HG03442 (cell line): Measurements from ENCODE around the gene OR10V1.
"Not testable (repeated sequence)": the region's sequence is repeated elsewhere in the genome, so short reads cannot be mapped to it uniquely, and the experiment has no call there.

Experiments
- ATAC-seq: cut with Tn5 transposase; IDR thresholded peaks from one replicate; pipeline ENCODE4 v1.9.1; 2021; ENCODE audit warnings: mild to moderate bottlenecking, moderate library complexity; ENCODE audit not compliant: unreplicated experiment

OR10V1 gene

GRCh38 chr11:59710136-59710847 is 3.4 kb downstream of the OR10V1 start:
- no peak for ATAC-seq

DNA sequence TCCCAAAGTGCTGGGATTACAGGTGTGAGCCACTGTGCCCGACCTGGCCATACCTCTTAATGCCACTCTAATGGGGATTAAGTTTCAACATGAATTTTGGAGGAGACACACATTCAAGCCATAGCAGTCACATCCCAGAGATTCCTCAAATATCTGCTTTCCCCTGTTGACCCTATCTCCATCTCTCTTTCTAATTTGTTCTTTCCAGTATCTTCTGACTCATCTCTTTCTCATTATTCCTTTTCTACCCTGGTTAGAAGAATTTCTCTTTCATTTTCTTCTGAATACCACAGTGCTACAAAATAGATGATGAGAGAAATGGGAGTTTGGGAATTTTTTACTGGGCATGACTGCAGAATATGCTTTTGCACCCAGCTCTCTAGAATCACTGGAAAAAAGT is 5.1 kb downstream of the OR10V1 start:
- ATAC-seq = no peak

DNA sequence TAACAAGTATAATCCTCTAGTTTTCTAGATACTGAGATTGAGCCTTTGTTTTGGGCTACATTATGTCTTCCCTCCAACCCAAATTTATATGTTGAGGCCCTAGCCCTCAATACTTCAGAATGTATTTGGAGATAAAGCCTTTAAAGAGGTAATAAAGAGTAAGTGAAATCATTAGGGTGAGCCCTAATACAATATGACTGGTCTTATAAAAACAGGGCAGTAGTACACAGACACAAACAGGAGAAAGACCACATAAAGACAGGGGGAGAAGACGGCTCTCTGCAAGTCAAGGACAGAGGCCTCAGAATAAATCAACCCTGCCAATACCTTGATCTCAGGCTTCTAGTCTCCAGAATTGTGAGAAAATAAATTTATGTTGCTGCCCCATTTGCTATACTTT is 6.3 kb downstream of the OR10V1 start:
- no peak for ATAC-seq

DNA sequence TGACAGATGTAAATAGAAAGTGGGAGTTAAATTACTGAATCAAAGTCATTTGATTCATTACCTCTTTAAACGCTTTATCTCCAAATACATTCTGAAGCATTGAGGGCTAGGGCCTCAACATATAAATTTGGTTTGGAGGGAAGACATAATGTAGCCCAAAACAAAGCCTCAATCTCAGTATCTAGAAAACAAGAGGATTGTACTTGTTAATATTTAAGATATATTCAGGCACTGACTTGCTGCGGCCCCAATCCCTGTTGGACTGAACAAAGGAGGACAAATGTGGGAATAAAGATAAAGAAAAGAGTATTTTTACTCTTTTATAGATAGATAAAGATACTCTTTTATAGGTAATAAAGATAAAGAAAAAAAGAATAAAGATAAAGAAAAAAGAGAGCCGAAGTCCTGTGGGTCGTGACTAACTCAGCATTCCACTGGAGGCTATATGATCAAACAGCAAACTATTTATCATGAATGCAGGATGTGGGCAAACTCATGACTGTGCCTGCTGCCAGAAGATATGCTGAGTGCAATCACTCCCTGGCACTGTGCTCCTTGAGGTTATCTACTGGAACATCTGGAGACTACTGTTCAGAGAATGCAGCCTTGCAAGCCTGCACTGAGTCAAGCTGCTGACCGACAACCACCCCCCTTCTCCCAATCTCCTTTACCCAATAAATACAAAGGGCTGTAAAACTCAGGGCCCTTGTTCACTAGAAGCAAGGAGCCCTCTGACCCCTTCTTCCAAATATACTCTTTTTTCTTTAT is 6.9 kb downstream of the OR10V1 start:
- ATAC-seq = no peak

DNA sequence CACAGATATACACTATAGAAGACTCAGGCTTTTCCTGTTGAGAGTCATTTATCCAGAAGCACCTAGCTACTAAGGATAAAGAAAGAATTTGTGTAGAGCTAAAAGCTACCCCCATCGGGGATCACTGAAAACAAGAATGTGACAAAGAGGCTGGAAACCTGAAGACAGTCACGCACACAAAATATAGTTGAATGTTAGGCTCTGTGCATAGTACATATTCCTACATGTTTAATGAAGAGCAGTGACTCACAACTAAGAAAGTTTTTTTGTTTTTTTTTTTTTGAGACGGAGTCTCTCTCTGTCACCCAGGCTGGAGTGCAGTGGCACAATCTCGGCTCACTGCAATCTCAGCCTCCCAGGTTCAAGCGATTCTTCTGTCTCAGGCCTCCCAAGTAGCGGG is 8.4 kb downstream of the OR10V1 start:
- ATAC-seq = no peak

DNA sequence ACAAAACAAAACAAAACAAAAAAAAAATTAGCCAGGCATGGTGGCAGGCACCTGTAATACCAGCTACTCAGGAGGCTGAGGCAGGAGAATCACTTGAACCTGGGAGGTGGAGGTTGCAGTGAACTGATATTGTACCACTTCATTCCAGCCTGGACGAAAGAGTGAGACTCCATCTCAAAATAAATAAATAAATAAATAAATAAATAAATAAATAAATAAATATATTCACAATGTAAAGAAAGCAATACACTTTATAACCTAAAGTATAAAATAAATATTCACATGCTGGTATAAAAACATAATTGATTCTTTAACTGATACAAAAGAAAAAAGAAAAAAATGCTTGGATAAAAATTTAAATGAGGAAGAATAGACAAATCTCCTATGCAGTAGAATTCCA is 10.1 kb downstream of the OR10V1 start:
- not testable (repeated sequence) for ATAC-seq

DNA sequence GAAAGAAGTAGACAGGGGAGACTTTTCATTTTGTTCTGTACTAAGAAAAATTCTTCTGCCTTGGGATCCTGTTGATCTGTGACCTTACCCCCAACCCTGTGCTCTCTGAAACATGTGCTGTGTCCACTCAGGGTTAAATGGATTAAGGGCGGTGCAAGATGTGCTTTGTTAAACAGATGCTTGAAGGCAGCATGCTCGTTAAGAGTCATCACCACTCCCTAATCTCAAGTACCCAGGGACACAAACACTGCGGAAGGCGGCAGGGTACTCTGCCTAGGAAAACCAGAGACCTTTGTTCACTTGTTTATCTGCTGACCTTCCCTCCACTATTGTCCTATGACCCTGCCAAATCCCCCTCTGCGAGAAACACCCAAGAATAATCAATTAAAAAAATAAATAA is 13.5 kb downstream of the OR10V1 start:
- ATAC-seq = not testable (repeated sequence)

GRCh38 chr11:59698506-59698905 is 15.1 kb downstream of the OR10V1 start:
- no peak for ATAC-seq

DNA sequence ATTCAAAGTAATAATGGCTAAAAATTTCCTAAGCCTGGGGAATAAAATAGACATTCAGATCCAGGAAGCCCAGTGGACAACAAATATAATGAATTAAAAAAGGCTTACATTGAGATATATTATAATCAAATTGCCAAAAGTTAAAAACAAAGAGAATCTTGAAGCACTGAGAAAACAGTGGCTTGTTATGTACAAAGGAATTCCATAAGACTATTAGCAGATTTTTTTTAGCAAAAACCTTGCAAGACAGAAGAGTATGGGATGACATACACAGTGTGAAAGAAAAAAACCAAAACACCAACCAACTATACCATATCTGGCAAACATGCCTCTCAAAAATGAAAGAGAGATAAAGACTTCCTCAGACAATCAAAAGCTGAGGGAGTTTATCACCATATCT is 20.7 kb downstream of the OR10V1 start:
- ATAC-seq = no peak

DNA sequence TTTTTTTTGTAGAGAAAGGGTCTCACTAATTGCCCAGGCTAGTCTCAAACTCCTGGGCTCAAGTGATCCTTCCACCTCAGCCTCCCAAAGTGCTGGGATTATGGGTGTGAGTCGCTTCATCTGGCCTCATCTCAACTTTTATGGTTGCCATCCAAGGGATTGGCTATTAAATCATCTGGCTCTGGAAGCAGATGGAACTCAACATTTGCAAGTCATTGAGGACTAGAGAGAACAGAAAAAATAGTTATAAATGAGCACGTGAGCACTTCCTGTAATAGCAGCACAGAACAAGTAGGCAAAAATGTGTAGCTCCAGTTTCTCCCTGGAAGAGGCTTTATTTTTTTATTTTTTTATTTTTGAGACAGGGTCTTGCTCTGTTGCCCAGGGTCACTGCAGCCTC is 22.5 kb downstream of the OR10V1 start:
- no peak for ATAC-seq

- ATAC-seq = no peak
Observed at GRCh38 chr11:59689015-59689414, 24.6 kb downstream of the OR10V1 start.

GRCh38 chr11:59681260-59681725 is 32.4 kb downstream of the OR10V1 start:
- ATAC-seq = not testable (repeated sequence)

GRCh38 chr11:59680287-59681154 is 33.1 kb downstream of the OR10V1 start:
- peak; percentile 90 for ATAC-seq

GRCh38 chr11:59679347-59679746 is 34.3 kb downstream of the OR10V1 start:
- ATAC-seq = no peak

GRCh38 chr11:59678813-59679165 is 34.9 kb downstream of the OR10V1 start:
- ATAC-seq = no peak

DNA sequence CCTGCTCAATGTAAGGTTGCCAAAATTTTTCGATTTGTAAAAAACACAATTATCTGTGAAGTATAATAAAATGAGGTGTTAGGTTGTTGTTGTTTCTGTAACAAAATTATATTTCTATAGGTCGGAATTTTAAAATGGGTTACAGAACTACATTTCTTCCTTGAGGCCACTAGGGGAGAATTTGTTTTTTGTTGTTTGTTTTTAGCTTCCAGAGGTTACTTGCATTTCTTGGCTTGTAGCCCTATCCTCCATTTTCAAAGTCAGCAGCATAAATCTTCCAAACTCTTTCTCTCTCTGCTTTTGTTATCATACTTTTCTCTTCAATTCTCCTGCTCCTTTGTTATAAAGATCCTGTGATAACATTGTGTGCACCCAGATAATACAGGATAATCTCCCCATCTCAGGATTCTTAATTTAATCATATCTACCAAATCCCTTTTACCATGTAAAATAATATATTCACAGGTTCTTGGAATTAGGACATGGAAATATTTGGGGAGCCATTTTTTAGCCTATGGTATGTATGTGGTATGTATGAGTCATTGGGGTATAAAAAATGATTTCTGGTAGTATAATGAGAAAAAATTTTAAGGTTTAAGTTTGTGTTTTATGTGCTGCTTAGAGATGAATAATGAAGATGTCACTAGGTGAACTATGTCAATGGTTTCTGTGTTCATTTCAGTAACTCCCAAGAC is 35.4 kb downstream of the OR10V1 start:
- ATAC-seq = no peak

DNA sequence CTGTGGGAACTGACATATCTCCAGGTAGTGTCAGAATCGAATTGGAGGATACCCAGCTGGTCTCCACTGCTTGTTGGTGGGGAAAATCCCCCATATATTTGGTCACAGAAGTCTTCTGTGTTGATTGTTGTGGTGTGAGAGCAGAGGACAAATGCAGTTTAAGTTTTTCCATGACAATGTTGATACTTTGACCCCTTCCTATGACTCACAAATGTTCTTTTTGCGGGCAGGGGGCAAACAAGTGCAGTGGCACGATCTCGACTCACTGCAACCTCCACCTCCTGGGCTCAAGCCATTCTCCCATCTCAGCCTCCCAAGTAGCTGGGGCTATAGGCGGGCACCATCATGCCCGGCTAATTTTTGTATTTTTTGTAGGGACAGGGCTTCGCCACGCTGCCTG is 37.4 kb downstream of the OR10V1 start:
- ATAC-seq = no peak

DNA sequence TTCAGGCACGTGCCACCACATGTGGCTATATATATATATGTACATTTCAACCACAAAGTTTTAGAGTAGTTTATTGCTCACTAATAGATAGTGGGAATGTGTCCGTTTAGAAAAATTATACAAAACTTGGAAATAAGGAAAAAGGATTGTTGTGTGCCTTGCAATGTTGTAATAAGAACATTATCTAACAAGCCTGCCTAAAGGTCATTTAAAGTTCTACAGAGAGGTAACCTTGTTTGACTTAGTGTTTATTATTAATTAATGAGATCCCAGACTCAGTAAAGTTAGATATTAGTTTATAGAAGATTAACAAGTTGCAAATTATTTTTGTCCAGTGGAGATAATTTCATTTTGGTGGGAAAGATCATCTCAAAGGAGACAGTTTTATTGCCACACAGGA is 39.4 kb downstream of the OR10V1 start:
- ATAC-seq = no peak

DNA sequence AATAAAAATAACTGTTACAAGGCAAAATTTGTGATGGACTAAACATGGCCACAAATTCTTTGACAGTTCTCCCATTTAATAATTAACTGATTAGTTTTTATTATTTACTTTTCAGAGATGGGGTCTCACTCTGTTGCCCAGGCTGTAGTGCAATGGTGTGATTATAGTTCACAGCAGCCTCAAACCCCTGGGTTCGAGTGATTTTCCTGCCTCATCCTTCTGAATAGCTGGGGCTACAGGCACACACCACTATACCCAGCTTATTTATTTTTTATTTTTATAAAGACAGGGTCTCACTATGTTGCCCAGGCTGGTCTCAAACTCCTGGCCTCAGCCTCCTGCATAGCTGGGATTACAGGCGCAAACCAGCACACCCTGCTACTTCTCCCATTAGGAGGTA is 40.4 kb downstream of the OR10V1 start:
- ATAC-seq = no peak

- no peak for ATAC-seq
Observed at GRCh38 chr11:59671471-59671870, 42.2 kb downstream of the OR10V1 start.

GRCh38 chr11:59669611-59670009 is 44.0 kb downstream of the OR10V1 start:
- ATAC-seq = no peak
